Activated T-helper 1 cell treated with anti-CD3 and anti-CD28 coated beads, Interleukin-12 subunit alpha, Interleukin-12 subunit beta, Interleukin-2, Interleukin-4 antibody, amounts not matched to agents 30 ng/mL and 10 ng/mL and 1 ng/mL, durations not matched to agents 14 hours and 24 hours and 36 hours (primary cell): ENCODE measurements around the gene MAP3K19. TPM values are rescaled to one million over a fixed set of nuclear protein-coding genes. Genes with fewer than 3 reads are reported as not detected.
"Not testable (repeated sequence)": the region's sequence is repeated elsewhere in the genome, so short reads cannot be mapped to it uniquely, and the experiment has no call there.

Experiments used
- DNase-seq: peaks from one replicate; pipeline ENCODE4 v3.0.0; 2021; ENCODE audit warnings: low spot score
- H3K27ac Mint-ChIP-seq: one replicate; pipeline ENCODE4 v1.8.0; 2021; ENCODE audit warnings: mild to moderate bottlenecking, mixed read lengths
- H3K27me3 Mint-ChIP-seq: one replicate; pipeline ENCODE4 v1.8.0; 2022; ENCODE audit warnings: mild to moderate bottlenecking, moderate library complexity, mixed read lengths; ENCODE audit not compliant: insufficient read depth
- H3K36me3 Mint-ChIP-seq: one replicate; pipeline ENCODE4 v1.8.0; 2021; ENCODE audit warnings: low read depth, mixed read lengths
- H3K4me1 Mint-ChIP-seq: one replicate; pipeline ENCODE4 v1.8.0; 2021; ENCODE audit warnings: low read depth, mixed read lengths
- H3K4me3 Mint-ChIP-seq: one replicate; pipeline ENCODE4 v1.8.0; 2021; ENCODE audit warnings: mild to moderate bottlenecking, moderate library complexity, mixed read lengths
- H3K9me3 Mint-ChIP-seq: one replicate; pipeline ENCODE4 v1.8.0; 2021; ENCODE audit warnings: mixed read lengths
- intact Hi-C: fragments of 100-400 bp; cut with micrococcal nuclease; formaldehyde crosslinking; loops from one replicate; pipeline ENCODE4 v1.15.1; 2024
- total RNA-seq: library from RNA; stranded (reverse); gene quantifications from 2 replicates; pipeline ENCODE4 v1.2.3, GENCODE V29; 2022

Gene MAP3K19
- total RNA-seq, 1 donor from 2014 or later: not detected

DNA sequence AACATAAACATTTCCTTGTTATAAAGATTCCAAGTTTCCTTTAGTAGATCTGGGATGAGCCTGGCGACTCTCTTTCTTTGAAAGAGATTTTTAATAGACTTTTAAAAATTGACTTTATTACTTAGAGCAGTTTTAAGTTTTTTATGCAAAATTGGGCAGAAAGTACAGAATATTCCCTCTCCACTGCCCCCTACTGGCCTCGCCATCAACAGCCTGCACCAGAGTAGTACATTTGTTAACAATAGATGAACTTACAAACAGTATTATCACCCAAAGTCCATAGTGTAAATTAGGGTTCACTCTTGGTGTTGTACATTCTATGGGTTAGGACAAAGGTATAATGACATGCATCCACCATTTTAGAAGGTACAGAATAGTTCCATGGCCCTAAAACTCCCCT lies 3.9 kb downstream of the MAP3K19 start:
- H3K27me3 Mint-ChIP-seq: peaks cover 7% of the 10 kb centered on the region
- H3K27ac Mint-ChIP-seq: no peak overlapping the region
- DNase-seq: no peak
- no peaks in the 10 kb centered on the region for H3K4me1 Mint-ChIP-seq
- no peaks in the 10 kb centered on the region for H3K9me3 Mint-ChIP-seq
- no peaks in the 10 kb centered on the region for H3K36me3 Mint-ChIP-seq
- no peak overlapping the region for H3K4me3 Mint-ChIP-seq
- intact Hi-C loops: no loop called here

DNA sequence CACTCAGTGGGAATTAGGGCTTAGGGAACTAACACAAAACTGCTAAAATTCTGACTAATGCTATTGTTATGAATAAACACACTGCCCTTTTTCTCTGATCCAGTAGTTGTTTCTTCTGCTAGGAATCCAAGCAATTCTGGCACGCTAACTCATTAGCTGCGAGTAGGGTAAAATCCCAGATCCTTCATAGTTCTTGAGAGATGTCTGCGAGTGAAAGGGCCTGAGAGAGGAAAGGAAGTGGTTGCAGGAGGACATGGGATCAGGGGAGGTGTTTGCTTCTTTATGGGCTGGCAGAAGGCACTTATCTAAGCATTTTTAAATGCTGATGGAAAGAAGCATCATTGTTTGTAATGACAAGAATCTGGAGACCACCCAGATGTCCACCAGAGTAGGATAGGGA lies 9.4 kb downstream of the MAP3K19 start:
- H3K36me3 Mint-ChIP-seq: no peaks in the 10 kb centered on the region
- no peak for DNase-seq
- intact Hi-C loops: no loop called here

DNA sequence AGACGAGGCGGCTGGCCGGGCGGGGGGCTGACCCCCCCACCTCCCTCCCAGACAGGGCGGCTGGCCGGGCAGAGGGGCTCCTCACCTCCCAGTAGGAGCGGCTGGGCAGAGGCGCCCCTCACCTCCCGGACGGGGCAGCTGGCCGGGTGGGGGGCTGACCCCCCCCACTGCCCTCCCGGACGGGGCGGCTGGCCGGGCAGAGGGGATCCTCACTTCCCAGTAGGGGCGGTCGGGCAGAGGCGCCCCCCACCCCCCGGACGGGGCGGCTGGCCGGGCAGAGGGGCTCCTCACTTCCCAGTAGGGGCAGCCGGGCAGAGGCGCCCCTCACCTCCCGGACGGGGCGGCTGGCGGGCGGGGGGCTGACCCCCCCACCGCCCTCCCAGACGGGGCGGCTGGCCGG lies 14.0 kb downstream of the MAP3K19 start:
- H3K27ac Mint-ChIP-seq, intact Hi-C loops, H3K9me3 Mint-ChIP-seq, H3K4me3 Mint-ChIP-seq, H3K4me1 Mint-ChIP-seq, H3K27me3 Mint-ChIP-seq, DNase-seq, H3K36me3 Mint-ChIP-seq: not testable (repeated sequence)

More for the DNA sequence above, 9.4 kb downstream of the MAP3K19 start:
- Mint-ChIP-seq H3K4me3 (no peak overlapping the region), H3K27me3 (peaks cover 5% of the 10 kb centered on the region), H3K27ac (no peak overlapping the region), H3K4me1 (no peaks in the 10 kb centered on the region), H3K9me3 (no peaks in the 10 kb centered on the region)

DNA sequence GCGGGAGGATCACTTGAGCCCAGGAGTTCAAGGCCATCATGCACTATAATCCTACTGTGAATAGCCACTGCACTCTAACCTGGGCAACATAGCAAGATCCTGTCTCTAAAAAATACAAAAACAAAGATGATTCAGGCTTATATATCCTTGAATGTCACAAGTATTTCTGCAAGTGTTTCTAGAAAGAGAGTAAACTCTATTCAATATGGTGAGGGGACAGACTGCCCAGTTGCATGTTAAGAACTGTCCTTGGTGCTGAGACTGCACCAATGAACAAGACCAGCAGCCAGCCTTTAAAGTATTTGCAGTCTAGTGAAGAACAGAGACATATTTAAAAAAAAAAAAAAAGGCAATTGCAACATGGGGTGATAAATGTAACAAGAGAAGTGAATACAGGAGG lies 16.4 kb downstream of the MAP3K19 start:
- Mint-ChIP-seq H3K27me3 (peaks cover 4% of the 10 kb centered on the region), H3K36me3 (no peaks in the 10 kb centered on the region), H3K27ac (no peak overlapping the region), H3K4me1 (no peaks in the 10 kb centered on the region), H3K9me3 (no peaks in the 10 kb centered on the region), H3K4me3 (no peak overlapping the region)
- DNase-seq: no peak
- intact Hi-C loops: no loop called here

DNA sequence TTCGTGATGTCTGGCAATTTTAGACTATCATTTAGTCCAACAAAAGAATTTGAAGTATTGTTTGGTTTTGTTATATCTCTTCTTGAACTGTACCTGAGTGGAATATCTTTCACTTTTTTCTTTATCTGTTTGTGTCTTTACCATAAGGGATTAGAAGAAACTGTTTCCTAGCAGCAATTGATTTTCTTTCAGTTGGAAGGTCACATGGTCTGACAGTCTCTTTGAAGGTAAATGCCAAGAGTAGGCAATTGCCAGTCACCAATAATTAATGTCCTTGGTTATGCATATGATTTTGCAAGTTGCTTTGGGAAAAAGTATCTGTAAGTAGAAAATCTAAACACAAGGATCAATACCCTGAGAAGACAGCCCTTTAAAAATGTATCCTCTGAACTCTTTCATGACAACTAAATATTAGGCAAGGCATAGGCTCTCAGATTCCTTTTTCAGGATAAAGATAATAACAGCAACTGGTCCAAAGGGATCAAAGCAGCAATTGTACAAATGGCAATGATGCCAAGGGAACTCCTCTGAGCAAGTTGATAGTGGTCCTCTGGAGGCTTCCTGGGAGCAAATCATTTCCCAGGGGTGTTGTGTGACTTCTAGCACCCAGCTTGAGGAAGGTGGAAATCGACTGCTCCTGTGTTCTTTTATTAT lies 17.6 kb downstream of the MAP3K19 start:
- no peaks in the 10 kb centered on the region for H3K9me3 Mint-ChIP-seq
- H3K27me3 Mint-ChIP-seq: peaks cover 4% of the 10 kb centered on the region
- H3K27ac Mint-ChIP-seq: no peak overlapping the region
- intact Hi-C loops: no loop called here
- no peak for DNase-seq
- no peak overlapping the region for H3K4me3 Mint-ChIP-seq
- H3K36me3 Mint-ChIP-seq: no peaks in the 10 kb centered on the region
- no peaks in the 10 kb centered on the region for H3K4me1 Mint-ChIP-seq

DNA sequence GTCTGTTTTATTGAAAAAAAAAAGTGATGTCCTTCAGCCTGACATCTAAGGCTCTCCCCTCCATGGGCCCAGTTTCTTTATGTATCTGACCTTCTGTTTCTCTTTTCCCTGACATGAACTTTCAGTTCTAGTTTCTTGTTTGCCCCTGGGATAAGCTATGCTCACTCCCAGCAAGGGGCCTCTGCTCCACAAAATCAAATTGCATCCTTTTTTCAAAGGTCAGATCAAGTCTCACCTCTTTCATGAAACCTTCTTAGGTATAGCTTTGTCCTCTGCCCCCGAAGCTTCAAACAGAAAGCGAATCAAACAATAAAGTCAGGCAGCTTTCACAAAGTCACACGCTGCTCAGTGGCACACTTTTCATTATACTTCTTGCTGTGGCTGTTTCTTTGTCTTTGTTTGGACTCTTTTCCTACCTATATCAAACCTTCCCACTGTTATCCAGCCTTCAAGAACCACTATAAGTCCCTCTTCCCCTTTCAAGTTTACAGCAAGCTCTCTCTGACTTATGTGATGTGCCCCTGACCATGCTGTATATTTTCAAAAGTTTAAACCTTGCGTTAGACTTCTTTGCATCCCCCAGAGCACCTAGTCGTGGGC lies 23.3 kb downstream of the MAP3K19 start:
- H3K4me3 Mint-ChIP-seq: no peak overlapping the region
- H3K27me3 Mint-ChIP-seq: no peaks in the 10 kb centered on the region
- H3K4me1 Mint-ChIP-seq: peaks cover 19% of the 10 kb centered on the region
- no peak for DNase-seq
- no peak overlapping the region for H3K27ac Mint-ChIP-seq
- H3K36me3 Mint-ChIP-seq: peaks cover 1% of the 10 kb centered on the region
- intact Hi-C loops: no loop called here
- peaks cover 21% of the 10 kb centered on the region for H3K9me3 Mint-ChIP-seq

DNA sequence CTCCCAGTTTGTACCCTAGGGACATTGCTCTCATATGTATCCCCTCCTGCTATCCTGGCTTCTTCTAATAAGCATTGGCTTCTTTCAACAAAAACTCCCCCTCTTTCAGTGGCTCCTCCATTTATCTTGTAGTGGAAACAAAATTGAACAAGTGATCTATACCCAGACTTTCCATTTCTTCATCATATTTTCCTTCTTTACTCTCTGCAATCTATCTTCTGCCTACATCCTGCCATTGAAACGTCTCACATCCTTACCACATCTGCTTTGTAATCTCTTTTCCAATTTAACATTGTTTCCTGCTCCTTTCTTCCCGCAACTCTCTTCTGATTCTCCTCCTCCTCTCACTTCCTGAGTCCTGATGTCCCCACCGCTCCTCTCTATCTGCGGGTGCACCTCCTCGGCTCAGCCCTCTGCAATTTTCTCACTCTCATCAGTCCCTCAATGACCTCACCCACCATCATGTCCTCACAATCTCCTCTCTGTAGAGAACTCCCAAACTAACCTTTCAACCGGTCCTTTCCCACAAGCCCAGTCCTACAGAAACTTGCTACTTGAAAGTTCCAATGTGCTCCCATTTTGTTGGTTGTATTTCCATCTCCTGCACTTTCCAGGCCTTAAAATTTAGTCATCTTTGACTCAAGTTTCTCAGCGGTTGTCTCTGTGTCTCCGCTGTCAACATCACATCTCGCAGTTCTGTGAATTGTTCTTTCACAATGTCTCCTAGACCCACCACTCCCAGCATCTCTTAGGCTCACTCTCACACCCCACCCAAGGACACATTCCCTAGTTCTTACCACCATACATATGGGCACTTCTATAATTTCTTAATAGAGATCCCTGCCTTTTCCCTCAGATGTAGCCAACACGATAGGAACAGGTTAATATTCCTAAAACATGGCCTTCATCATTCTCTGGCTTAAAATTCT lies 24.0 kb downstream of the MAP3K19 start:
- Mint-ChIP-seq H3K4me3 (no peak overlapping the region), H3K27me3 (no peaks in the 10 kb centered on the region), H3K36me3 (peaks cover 1% of the 10 kb centered on the region), H3K27ac (peak overlapping the region; percentile 30), H3K9me3 (peaks cover 21% of the 10 kb centered on the region), H3K4me1 (peaks cover 19% of the 10 kb centered on the region)
- intact Hi-C loops: no loop called here
- no peak for DNase-seq

DNA sequence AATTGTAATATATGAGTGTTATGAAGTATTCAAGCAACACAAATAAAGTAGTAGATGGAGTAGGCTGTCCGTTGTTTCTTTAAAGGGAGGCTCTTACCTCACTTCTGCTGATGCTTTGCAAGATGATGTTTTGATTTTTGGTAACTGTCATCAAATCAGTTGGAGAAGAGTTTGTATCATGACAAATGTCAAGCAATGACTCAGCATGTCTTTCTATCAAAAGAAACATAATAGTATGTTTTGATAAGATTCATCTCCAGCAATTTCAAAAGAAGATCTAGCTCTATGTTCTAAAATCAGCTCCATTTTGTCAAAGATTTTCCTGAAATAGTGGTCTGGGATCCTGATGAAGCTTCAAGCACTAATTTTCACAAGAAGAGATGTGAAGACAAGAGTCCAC lies 25.6 kb downstream of the MAP3K19 start:
- Mint-ChIP-seq H3K9me3 (peaks cover 25% of the 10 kb centered on the region), H3K4me3 (no peak overlapping the region), H3K36me3 (peaks cover 1% of the 10 kb centered on the region), H3K27ac (no peak overlapping the region), H3K4me1 (peaks cover 19% of the 10 kb centered on the region), H3K27me3 (no peaks in the 10 kb centered on the region)
- no peak for DNase-seq
- intact Hi-C loops: no loop called here

DNA sequence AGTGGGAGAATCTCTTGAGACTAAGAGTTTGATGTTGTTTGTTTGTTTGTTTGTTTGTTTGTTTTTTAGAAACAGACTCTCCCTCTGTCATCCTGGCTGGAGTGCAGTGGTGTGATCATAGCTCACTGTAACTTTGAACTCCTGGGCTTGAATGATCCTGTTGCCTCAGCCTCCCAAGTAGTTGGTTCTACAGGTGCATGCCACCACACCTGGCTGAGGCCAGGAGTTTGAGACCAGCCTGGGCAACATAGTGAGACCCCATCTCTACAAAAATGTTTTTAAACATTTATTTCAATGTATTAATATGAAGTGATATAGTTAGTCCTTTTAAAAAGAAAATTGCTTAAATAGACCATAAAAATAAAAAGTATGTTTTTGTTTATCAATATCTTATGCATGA lies 35.6 kb downstream of the MAP3K19 start:
- Mint-ChIP-seq H3K36me3 (no peaks in the 10 kb centered on the region), H3K9me3 (peaks cover 3% of the 10 kb centered on the region), H3K27ac (no peak overlapping the region), H3K4me1 (no peaks in the 10 kb centered on the region), H3K4me3 (no peak overlapping the region), H3K27me3 (peaks cover 4% of the 10 kb centered on the region)
- intact Hi-C loops: no loop called here
- DNase-seq: no peak

DNA sequence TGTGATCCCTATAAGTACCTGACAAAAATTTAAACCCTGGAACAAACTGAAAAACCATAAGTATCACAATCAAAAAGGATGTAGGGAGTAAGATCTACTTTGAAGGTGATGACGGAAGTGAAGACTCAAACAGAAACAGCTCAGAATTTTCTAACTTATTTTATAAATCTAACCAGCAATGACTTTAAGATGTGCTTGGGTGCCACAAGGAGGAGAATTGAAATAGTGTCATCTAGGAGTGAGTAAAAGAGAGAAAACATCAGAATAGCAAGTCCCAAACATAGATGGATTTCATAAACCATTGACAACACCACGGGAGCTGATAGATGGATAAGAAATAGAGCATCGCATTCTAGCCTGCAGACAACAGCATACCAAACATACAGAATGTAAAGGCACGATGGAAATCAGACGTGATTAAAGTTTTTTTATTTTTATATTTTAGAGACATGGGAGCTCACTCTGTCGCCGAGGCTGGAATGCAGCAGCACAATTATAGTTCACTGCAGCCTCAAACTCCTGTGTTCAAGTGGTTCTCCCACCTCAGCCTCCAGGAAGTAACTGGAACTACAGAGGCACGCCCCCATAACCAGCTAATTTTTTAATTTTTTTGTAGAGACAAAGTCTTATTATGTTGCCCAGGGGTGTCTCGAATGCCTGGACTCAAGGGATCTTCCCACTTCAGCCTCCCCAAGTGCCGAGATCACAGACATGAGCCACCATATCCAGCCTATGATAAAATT lies 36.9 kb downstream of the MAP3K19 start:
- DNase-seq: no peak
- Mint-ChIP-seq H3K27ac (no peak overlapping the region), H3K4me1 (no peaks in the 10 kb centered on the region), H3K27me3 (peaks cover 6% of the 10 kb centered on the region), H3K36me3 (no peaks in the 10 kb centered on the region), H3K9me3 (no peaks in the 10 kb centered on the region), H3K4me3 (no peak overlapping the region)
- intact Hi-C loops: no loop called here

DNA sequence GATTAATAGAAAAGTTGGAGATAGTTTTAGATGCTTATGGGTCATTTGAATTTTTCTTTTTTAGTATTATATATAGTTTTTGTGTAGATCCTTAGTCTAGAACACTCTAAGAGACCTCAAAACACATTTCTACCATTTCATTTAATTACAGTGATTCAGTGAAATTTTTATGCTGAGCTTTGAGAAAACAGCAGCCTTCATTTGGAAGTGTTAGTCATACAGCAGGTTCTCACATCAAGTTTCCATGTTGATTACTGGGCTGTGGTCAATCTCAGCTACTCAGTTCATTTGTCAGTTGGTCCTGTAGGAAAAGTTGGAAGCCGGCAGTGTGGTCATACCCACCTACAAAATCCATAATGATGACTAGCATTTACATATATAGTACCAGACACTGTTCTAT lies 37.9 kb downstream of the MAP3K19 start:
- DNase-seq: no peak
- Mint-ChIP-seq H3K9me3 (no peaks in the 10 kb centered on the region), H3K36me3 (no peaks in the 10 kb centered on the region), H3K4me1 (peaks cover 4% of the 10 kb centered on the region), H3K27ac (no peak overlapping the region), H3K4me3 (no peak overlapping the region), H3K27me3 (peaks cover 7% of the 10 kb centered on the region)
- intact Hi-C loops: loop anchor here (5.0 kb wide), 1 partner anchor 43 kb away; the partner anchor contains the start of gene RAB3GAP1

DNA sequence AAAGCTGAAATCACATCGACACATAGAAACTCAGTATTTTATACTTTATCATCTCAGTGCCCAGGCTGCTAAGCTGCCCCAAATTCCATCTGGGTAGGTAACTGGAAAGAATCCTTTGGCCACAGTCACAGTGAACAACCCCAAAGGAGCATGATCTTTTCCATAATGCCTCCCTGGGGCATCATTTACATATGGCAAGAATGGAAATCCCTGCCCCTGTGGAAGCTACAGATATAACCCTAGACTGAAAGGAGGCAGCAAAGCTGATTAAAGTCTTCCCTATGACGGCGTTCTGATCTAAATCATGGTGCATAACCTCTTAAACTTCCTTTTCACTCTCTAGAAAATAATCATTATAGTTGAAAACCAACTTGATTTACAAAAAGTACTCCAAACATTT lies 41.5 kb downstream of the MAP3K19 start:
- no peak overlapping the region for H3K4me3 Mint-ChIP-seq
- no peaks in the 10 kb centered on the region for H3K9me3 Mint-ChIP-seq
- H3K4me1 Mint-ChIP-seq: peaks cover 7% of the 10 kb centered on the region
- DNase-seq: no peak
- intact Hi-C loops: loop anchor here (2.0 to 5.0 kb wide), 3 partner anchors 47 to 595 kb away; partner anchors contain the start of genes R3HDM1, RAB3GAP1 and ZRANB3
- no peaks in the 10 kb centered on the region for H3K36me3 Mint-ChIP-seq
- peaks cover 10% of the 10 kb centered on the region for H3K27me3 Mint-ChIP-seq
- no peak overlapping the region for H3K27ac Mint-ChIP-seq
